ENCODE data around the gene ADGRL2.

ADGRL2 gene

DNA sequence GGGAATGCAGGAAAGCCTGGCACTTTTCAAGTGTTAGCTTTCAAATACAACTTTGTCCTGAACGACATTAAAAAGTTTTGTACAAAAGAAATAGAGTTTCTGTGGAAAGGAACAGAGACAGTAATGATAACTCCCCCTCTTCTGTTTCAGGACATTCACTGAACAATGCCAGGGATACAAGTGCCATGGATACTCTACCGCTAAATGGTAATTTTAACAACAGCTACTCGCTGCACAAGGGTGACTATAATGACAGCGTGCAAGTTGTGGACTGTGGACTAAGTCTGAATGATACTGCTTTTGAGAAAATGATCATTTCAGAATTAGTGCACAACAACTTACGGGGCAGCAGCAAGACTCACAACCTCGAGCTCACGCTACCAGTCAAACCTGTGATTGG is 189.5 kb downstream of the ADGRL2 start:
- no peak overlapping the region for H3K27ac ChIP-seq
- TF ChIP-seq CTCF (conservative IDR thresholded peaks at IDR 0.05) (no peak), ZFX (IDR thresholded peaks at IDR 0.05) (no peak)

DNA sequence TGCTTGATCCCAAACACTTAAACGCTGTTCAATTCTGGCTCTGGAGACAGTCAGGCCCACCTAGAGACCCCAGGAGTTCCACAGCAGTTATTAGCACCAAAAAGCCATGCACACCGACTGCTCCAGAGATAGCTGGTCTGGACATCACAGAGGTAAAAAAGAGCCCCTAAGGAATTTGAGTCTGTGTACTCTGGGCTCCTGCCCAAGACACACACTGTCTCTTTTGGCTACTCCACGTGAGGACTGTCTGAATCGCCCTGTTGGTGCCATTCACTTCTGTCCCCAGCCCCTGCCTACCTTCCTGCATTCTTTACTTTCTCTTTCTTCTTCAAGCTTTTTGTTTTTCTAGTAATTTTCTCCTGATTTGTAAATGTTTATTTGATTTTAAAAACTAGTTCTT is 197.4 kb downstream of the ADGRL2 start:
- no peak for TF ChIP-seq ZFX (IDR thresholded peaks at IDR 0.05)
- no peak for TF ChIP-seq CTCF (conservative IDR thresholded peaks at IDR 0.05)

DNA sequence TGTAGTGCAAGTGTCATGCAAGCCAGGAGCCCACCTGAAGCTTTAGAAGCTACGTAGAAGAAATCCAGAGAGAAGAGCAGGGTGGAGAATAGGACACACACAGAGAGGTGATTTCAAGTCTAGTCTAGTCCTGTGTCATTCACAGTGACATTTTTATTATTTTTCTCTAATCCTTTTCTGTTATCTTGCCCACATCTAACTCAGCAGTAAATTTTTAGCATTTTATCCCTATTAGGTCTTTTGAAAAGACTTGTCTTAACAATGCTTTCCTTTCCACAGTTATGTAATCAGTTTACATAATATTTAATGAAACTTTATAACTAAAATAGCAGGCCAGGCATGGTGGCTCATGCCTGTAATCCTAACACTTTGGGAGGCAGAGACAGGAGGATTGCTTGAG is 198.6 kb downstream of the ADGRL2 start:
- no peak overlapping the region for H3K27ac ChIP-seq
- TF ChIP-seq CTCF (conservative IDR thresholded peaks at IDR 0.05) (no peak), ZFX (IDR thresholded peaks at IDR 0.05) (no peak)

More for the DNA sequence above, 197.4 kb downstream of the ADGRL2 start:
- H3K27ac ChIP-seq = no peak overlapping the region

DNA sequence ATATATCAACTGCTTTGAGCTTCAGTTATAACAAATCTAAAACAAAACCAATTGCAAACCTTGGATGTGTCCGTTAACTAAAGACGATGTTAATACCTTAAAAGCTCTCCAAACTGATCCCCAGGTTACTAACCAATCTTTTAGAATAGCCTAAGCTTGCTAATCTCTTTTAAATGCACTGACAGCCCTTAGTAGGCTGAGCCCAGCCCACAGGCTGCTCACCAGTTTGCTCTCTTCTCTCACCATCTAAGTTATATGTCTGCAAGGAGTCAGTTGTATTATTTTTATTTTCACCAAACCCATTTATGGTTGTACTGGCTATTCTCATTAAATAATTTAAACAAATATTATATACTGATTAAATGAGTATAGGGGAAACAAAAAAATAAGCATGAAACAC is 199.5 kb downstream of the ADGRL2 start:
- TF ChIP-seq ZFX (IDR thresholded peaks at IDR 0.05) (no peak), CTCF (conservative IDR thresholded peaks at IDR 0.05) (no peak)
- H3K27ac ChIP-seq = no peak overlapping the region

- TF ChIP-seq CTCF (conservative IDR thresholded peaks at IDR 0.05) (no peak), ZFX (IDR thresholded peaks at IDR 0.05) (no peak)
- H3K27ac ChIP-seq = no peak overlapping the region
These were observed 200.6 kb downstream of the ADGRL2 start for GRCh38 chr1:82001345-82001744.

DNA sequence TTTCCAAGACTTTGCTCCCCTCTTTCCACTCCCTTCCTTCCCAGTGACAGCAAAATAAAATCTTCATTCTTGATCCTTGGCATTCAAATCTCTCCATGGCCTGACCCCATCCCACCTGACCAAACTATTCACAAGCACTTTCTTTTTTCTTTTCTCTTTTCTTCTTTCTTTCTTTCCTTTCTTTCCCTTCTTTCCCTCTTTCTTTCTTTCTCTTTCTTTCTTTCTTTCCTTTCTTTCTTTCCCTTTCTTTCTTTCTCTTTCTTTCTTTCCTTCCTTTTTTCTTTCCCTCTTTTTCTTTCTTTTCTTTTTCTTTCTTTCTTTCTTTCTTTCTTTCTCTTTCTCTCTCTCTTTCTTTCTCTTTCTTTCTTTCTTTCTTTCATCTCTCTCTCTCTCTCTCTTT is 207.1 kb downstream of the ADGRL2 start:
- no peak for TF ChIP-seq CTCF (conservative IDR thresholded peaks at IDR 0.05)
- TF ChIP-seq ZFX (IDR thresholded peaks at IDR 0.05) = no peak
- no peak overlapping the region for H3K27ac ChIP-seq

- TF ChIP-seq ZFX (IDR thresholded peaks at IDR 0.05) (no peak), CTCF (conservative IDR thresholded peaks at IDR 0.05) (peak; percentile 13; the same call in 1 of the 2 replicates)
These were observed 213.0 kb downstream of the ADGRL2 start for GRCh38 chr1:82013702-82014101.

More at GRCh38 chr1:82013702-82014101, 213.0 kb downstream of the ADGRL2 start:
- no peak overlapping the region for H3K27ac ChIP-seq

Measured in C4-2B (cell line).